ENCODE results near the gene P3H2. TPM values are rescaled to one million over a fixed set of nuclear protein-coding genes. Genes with fewer than 3 reads are reported as not detected.
"Not testable (repeated sequence)": the region's sequence is repeated elsewhere in the genome, so short reads cannot be mapped to it uniquely, and the experiment has no call there.

Gene P3H2
- total RNA-seq, 1 donor from 2014 or later: not detected

GRCh38 chr3:190081389-190081788 is 39.3 kb downstream of the P3H2 start:
- Mint-ChIP-seq H3K4me3 (no peak overlapping the region), H3K27ac (no peak overlapping the region), H3K4me1 (no peaks in the 10 kb centered on the region), H3K36me3 (ENCODE audit: low read depth) (no peaks in the 10 kb centered on the region), H3K9me3 (no peaks in the 10 kb centered on the region), H3K27me3 (no peaks in the 10 kb centered on the region)
- ATAC-seq (ENCODE audit: low read depth): no peak
- ChIA-PET CTCF (no interaction called here), POLR2A (no interaction called here)
- no peak for DNase-seq
- intact Hi-C loops (cut with micrococcal nuclease): no loop called here
- no peak for TF ChIP-seq CTCF (IDR thresholded peaks at IDR 0.05)

GRCh38 chr3:190079173-190079572 is 41.5 kb downstream of the P3H2 start:
- H3K4me1 Mint-ChIP-seq, H3K9me3 Mint-ChIP-seq, POLR2A ChIA-PET: not testable (repeated sequence)

GRCh38 chr3:190077395-190078045 is 43.2 kb downstream of the P3H2 start:
- H3K36me3 Mint-ChIP-seq (ENCODE audit: low read depth): no peaks in the 10 kb centered on the region
- H3K9me3 Mint-ChIP-seq: no peaks in the 10 kb centered on the region
- no peak overlapping the region for H3K27ac Mint-ChIP-seq
- no peak for DNase-seq
- intact Hi-C loops (cut with micrococcal nuclease): no loop called here
- POLR2A ChIA-PET: no interaction called here
- no peak for TF ChIP-seq CTCF (IDR thresholded peaks at IDR 0.05)
- CTCF ChIA-PET: no interaction called here
- H3K4me3 Mint-ChIP-seq: no peak overlapping the region
- no peaks in the 10 kb centered on the region for H3K27me3 Mint-ChIP-seq
- no peak for ATAC-seq (ENCODE audit: low read depth)
- no peaks in the 10 kb centered on the region for H3K4me1 Mint-ChIP-seq

More at GRCh38 chr3:190079173-190079572, 41.5 kb downstream of the P3H2 start:
- CTCF ChIA-PET; intact Hi-C loops (cut with micrococcal nuclease); DNase-seq; H3K4me3 Mint-ChIP-seq; ATAC-seq (ENCODE audit: low read depth); H3K27me3 Mint-ChIP-seq; H3K36me3 Mint-ChIP-seq (ENCODE audit: low read depth); H3K27ac Mint-ChIP-seq: not testable (repeated sequence)

GRCh38 chr3:190076601-190077394 is 43.9 kb downstream of the P3H2 start:
- POLR2A ChIA-PET: no interaction called here
- Mint-ChIP-seq H3K27me3 (no peaks in the 10 kb centered on the region), H3K27ac (no peak overlapping the region), H3K9me3 (no peaks in the 10 kb centered on the region), H3K4me1 (no peaks in the 10 kb centered on the region), H3K36me3 (ENCODE audit: low read depth) (no peaks in the 10 kb centered on the region), H3K4me3 (no peak overlapping the region)
- TF ChIP-seq CTCF (IDR thresholded peaks at IDR 0.05): no peak
- intact Hi-C loops (cut with micrococcal nuclease): no loop called here
- no peak for ATAC-seq (ENCODE audit: low read depth)
- CTCF ChIA-PET: no interaction called here
- no peak for DNase-seq

- CTCF ChIA-PET: no interaction called here
- Mint-ChIP-seq H3K9me3 (no peaks in the 10 kb centered on the region), H3K27ac (no peak overlapping the region), H3K36me3 (ENCODE audit: low read depth) (no peaks in the 10 kb centered on the region), H3K27me3 (no peaks in the 10 kb centered on the region), H3K4me1 (no peaks in the 10 kb centered on the region), H3K4me3 (no peak overlapping the region)
- TF ChIP-seq CTCF (IDR thresholded peaks at IDR 0.05): no peak
- no peak for DNase-seq
- ATAC-seq (ENCODE audit: low read depth): no peak
- intact Hi-C loops (cut with micrococcal nuclease): no loop called here
- POLR2A ChIA-PET: no interaction called here
Observed at GRCh38 chr3:190076136-190076535, 44.6 kb downstream of the P3H2 start.
